T-helper 2 cell (primary cell): ENCODE results near the gene MRPL2.
A peak's percentile ranks its signal among the peaks of the same experiment; 100 is the strongest.

Source experiments
- DNase-seq, 5 experiments: peaks; one replicate each; pipeline versions ENCODE4 v3.0.0 to v3.0.0-alpha.2; 2012 to 2022

MRPL2 gene

DNA sequence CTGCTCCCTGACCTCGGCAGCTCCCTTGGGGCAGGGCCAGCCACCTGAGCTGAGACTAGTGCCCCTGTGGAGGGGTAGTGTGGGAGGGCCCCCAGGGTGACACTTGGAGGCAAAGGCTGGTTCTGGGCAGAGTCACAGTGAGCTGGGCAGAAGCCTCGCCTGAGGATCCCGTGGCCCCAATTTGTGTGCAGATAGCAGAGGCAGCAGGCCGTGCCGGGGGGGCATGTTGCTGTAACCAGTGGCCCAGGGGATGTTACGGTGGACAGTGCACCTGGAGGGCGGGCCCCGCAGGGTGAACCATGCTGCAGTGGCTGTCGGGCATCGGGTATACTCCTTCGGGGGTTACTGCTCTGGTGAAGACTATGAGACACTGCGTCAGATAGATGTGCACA lies 42.3 kb downstream of the MRPL2 start:
- no peak for DNase-seq

DNA sequence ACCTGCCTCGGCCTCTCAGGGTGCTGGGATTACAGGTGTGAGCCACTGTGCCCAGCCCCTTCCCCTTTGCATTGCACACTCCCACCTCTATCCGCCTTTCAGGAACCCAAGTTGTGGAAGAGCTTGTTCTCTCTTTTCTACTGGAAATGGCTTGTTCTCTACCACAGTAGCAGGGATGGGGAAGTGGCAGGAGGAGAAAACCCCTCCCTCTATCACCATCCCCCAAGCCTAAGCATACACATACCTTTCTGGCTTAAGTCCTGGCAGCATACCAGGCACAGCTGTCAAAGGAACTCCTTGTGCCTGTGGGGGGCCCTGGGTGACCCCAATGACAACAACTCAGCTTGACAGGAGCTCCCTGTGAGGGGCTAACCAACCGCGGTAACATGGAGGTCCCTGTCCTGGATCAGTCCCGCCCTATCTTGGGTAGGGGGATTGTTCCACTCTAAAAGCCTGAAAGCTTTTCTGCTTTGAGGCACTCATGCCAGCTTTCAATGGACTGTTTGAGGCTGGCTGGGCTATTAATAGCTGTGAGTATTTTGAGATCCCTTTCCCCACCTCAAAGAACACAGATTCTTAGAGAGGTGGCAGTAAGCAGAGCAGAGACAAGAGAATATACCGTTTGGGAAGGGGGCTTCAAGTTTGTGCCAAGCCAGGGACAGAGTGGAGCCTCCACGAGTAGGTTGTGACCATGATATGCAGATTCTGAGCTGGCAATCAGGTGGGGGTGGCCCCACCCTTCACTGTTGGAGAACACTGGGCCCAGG lies 42.9 kb downstream of the MRPL2 start:
- DNase-seq: no peak

DNA sequence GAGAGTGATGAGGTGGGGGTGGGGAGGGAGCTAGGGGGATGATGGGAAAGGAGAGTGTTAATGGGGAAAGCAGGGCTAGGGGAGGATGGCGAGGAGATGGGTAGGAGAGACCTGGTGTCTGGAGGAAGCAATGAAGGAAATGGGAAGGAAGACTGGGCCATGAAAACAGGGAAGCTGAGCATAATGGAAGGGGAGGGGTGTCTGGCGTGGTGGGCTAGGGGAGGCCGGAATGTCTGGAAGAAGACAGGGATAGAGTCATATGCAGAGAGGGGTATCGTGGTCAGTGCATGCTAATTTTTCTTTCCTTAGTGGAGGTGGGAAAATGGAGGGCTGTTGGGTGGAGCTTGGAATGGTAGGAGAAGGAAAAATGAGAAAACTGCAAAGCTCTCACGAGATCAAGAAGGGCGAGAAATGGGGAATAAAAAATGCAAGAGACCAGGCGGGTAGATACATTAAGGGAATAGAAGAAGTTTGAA lies 44.8 kb downstream of the MRPL2 start:
- DNase-seq: no peak

DNA sequence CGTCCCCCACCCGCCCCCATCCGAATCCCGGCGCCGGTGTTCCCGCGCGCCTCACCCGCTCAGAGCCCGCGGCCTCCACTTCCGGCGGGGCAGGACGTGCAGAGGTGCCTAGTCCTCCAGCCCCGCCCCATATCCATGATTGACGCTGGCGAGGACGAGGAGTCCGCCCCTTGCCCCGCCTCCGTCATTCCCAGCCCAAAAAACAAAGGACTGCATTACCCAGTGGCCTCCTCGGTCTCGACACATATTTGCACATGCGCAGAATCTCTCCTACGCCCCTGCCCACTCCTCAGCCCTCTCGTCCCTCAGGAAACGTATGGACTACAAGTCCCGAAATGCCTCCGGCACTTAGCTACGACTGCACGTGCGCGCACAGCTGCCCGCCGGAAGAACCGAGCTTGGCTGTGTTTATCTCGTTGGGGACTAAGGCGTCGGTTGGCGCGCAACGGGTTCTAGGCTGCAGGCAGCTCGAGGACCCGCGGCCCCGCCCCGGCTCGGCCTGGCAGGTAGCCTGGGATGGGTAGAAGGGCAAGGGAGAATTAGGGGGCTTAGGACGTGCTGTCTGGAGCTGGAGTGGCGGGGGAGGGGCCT lies 45.3 kb downstream of the MRPL2 start, which contains the start of the genes KLHDC3 and MEA1:
Gene KLHDC3 (plus strand): TSS at position 407 of the 591 bp plus-strand sequence. CDS start 2,944 bp downstream, outside the sequence.
Gene MEA1 (minus strand): TSS at position 104 of the 591 bp plus-strand sequence. CDS start 133 bp downstream, outside the sequence.
- peak; percentile 92 to 100 (median 98) for DNase-seq

DNA sequence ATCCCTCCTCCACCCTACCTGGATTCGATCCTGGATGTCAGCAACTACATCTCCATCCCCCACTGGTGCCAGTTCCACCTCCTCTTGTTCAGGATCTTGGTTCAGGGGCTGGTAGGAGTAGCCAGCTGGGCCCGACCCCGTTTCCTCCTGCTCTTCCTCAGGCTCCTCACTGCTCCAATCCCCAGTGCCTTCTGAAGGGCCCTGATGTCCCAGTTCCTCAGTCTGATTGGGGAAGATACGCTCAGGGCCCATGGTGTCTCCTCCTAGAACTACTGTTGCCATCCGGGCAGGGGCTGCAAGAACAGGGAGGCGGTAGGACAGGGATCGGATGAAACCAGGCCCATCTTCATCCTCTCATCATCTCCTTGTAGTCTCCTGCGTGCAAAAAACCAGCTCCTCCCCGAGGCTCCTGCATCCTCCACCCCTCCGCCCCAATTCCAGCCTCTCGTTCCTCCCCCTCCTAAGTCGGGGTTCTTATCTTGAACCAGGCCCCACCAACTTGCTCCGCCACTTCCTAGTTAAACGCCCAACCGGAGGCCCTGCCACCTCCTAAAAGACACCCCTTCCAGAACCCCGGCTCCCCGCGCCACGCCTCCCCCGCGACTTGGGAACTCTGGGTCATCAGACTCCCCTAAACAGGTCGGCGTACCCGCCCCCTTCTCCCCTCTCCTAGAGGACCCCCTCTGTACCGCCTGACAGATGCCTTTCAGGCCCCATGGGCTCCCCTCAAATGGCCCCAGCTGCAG lies 46.0 kb downstream of the MRPL2 start:
- DNase-seq: no peak

DNA sequence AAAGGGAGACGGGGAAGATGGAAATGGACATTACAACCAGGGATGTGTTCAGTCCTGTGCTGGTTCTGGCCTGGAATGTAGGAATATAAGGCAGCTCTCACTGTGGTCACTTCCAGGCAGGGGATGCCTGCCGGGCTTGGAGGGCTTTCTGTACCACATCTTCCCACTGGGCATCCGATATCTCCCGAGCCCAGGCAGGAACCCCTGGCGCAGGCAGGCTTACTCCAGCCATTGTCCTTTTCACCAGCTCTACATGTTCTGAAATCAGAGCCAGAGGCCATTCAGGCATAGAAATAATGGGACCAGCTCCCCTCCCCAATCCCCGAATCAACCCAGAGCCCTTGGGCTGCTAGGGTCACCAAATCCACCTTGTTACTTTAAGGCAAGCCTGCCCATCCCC lies 46.9 kb downstream of the MRPL2 start:
- DNase-seq: no peak

DNA sequence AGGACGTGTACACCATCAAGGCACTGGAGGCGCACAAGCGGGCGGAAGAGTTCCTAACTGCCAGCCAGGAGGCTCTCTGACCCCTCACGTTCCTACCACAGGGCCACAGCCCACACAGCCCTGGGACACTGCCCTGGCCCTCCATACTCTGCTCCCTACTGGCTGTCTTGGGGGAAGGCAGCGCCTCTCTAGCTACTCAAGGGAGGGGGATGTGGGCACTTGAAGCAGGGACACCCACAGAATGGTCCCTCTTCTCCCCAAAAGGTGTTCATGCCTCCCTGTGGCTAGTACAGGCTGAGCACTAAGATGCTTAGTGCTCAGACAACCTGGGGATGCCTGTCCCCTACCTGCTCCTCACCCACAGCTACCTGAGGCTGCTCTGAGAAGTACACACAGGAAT lies 48.0 kb downstream of the MRPL2 start:
- no peak for DNase-seq

DNA sequence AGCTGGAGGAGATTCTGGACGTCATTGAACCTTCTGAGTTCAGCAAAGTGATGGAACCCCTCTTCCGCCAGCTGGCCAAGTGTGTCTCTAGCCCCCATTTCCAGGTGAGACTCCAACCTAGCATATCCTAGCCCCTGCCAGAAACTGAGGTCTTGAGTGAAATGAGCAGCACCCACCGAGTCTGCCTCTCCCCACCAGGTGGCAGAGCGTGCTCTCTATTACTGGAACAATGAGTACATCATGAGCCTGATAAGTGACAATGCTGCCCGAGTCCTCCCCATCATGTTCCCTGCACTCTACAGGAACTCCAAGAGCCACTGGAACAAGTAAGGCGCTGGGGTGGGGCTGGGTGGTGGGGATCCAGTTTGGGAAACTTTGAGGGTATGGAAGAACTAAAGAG lies 50.1 kb downstream of the MRPL2 start:
- DNase-seq: peak in 1 of 5 experiments; percentile 50

DNA sequence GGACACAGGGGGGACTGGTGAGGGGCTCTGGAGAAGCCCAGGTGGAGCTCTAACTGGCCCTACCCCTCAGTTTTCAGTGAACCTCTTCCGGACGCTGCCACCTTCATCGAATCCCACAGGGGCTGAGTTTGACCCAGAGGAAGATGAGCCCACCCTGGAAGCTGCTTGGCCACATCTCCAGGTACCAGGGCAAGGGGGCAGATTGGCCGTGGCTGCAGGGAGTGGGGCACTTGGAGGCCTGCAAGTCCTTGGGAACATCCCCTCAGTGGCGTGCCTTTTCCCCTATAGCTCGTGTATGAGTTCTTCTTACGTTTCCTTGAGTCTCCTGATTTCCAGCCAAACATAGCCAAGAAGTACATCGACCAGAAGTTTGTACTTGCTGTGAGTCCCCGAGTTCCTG lies 52.1 kb downstream of the MRPL2 start:
- no peak for DNase-seq

DNA sequence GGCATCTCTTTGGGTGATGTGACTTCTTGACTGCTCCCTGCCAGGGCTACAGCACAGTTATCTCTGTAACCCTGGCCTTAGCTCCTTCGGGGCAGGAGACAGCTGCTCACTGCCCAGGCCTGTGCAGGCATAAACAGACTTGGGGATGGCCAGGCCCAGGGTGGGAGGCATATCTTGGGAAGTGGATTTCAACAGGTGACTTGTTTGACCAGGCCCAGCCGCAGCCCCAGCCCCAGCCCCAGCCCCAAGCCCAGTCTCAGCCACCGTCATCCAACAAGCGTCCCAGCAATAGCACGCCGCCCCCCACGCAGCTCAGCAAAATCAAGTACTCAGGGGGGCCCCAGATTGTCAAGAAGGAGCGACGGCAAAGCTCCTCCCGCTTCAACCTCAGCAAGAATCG lies 53.0 kb downstream of the MRPL2 start:
- DNase-seq: no peak

DNA sequence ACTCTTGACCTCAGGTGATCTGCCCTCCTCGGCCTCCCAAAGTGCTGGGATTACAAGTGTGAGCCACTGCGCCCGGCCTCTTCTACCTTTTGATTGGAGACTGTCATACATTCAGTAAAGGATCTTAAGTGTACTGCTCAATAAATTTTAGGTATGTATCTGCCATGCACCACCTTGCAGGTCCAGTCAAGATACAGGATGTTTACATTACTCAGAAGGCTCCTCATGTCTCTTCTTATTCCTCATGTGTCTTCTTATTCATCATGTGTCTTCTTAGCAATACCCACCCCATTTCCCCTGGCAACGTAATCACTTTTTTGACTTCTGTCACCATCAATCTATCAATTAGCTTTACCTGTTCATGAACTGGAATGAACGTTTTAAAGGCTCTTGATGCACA lies 53.4 kb downstream of the MRPL2 start:
- DNase-seq: no peak
